Astrocyte (in vitro differentiated cells and primary cell): ENCODE results near the gene FN3K. TPM values are rescaled to one million over a fixed set of nuclear protein-coding genes. Genes with fewer than 3 reads are reported as not detected.
"Not testable (repeated sequence)": the region's sequence is repeated elsewhere in the genome, so short reads cannot be mapped to it uniquely, and the experiment has no call there.

ENCODE experiments used
- DNase-seq: peaks from one replicate; pipeline ENCODE4 v3.0.0-alpha.2; 2010; ENCODE audit warnings: low read depth
- FAIRE-seq: peaks from 2 replicates; lab custom pipeline; 2011; peaks lifted over from hg19 to GRCh38; lab: Jason Lieb, UNC
- H2AFZ ChIP-seq: 2 replicates; pipeline ENCODE4 v1.6.0; 2012; ENCODE audit warnings: low read depth, low read length, inconsistent platforms
- H3K27ac ChIP-seq: 2 replicates; pipeline ENCODE4 v1.5.1; 2011; ENCODE audit warnings: low read depth, low read length, inconsistent platforms
- H3K27me3 ChIP-seq: 2 replicates; pipeline ENCODE4 v1.6.0; 2011; ENCODE audit warnings: low read length, inconsistent platforms; ENCODE audit not compliant: insufficient read depth
- H3K36me3 ChIP-seq: 2 replicates; pipeline ENCODE4 v1.5.1; 2011; ENCODE audit warnings: low read length, inconsistent platforms; ENCODE audit not compliant: insufficient read depth
- H3K4me1 ChIP-seq: 2 replicates; pipeline ENCODE4 v1.5.1; 2011; ENCODE audit warnings: low read length, inconsistent platforms; ENCODE audit not compliant: insufficient read depth
- H3K4me2 ChIP-seq: 2 replicates; pipeline ENCODE4 v1.6.0; 2012; ENCODE audit warnings: low read length, inconsistent platforms
- H3K4me3 ChIP-seq: 2 replicates; pipeline ENCODE4 v1.5.1; 2011; ENCODE audit warnings: low read depth, mild to moderate bottlenecking, low read length, inconsistent platforms; ENCODE audit not compliant: insufficient read depth
- H3K79me2 ChIP-seq: 2 replicates; pipeline ENCODE4 v1.6.0; 2012; ENCODE audit warnings: mild to moderate bottlenecking, low read length, inconsistent platforms; ENCODE audit not compliant: insufficient read depth
- H3K9ac ChIP-seq: 2 replicates; pipeline ENCODE4 v1.6.0; 2012; ENCODE audit warnings: mild to moderate bottlenecking, low read length, inconsistent platforms
- H3K9me3 ChIP-seq: 2 replicates; pipeline ENCODE4 v1.5.1; 2012; ENCODE audit warnings: low read depth, mild to moderate bottlenecking, low read length, inconsistent platforms; ENCODE audit not compliant: insufficient read depth
- H4K20me1 ChIP-seq: 2 replicates; pipeline ENCODE4 v1.6.0; 2012; ENCODE audit warnings: low read length, inconsistent platforms; ENCODE audit not compliant: insufficient read depth
- H3K27ac Mint-ChIP-seq: one replicate; pipeline ENCODE4 v1.8.0; 2021; ENCODE audit warnings: mild to moderate bottlenecking, mixed read lengths; ENCODE audit not compliant: unreplicated experiment
- H3K27me3 Mint-ChIP-seq: one replicate; pipeline ENCODE4 v1.8.0; 2021; ENCODE audit warnings: low read depth, mixed read lengths; ENCODE audit not compliant: unreplicated experiment
- H3K36me3 Mint-ChIP-seq: one replicate; pipeline ENCODE4 v1.8.0; 2021; ENCODE audit warnings: low read depth, mixed read lengths; ENCODE audit not compliant: unreplicated experiment
- H3K4me1 Mint-ChIP-seq: one replicate; pipeline ENCODE4 v1.8.0; 2021; ENCODE audit warnings: low read depth, mixed read lengths; ENCODE audit not compliant: unreplicated experiment
- H3K4me3 Mint-ChIP-seq: one replicate; pipeline ENCODE4 v1.8.0; 2021; ENCODE audit warnings: mild to moderate bottlenecking, moderate library complexity, mixed read lengths; ENCODE audit not compliant: unreplicated experiment
- H3K9me3 Mint-ChIP-seq: one replicate; pipeline ENCODE4 v1.8.0; 2021; ENCODE audit warnings: mild to moderate bottlenecking, mixed read lengths; ENCODE audit not compliant: unreplicated experiment
- CTCF ChIP-seq: IDR thresholded peaks from 2 replicates; pipeline ENCODE4 v1.5.1; 2011; ENCODE audit warnings: low read depth, mild to moderate bottlenecking, inconsistent platforms, low read length, moderate library complexity; ENCODE audit not compliant: insufficient read depth
- EZH2 ChIP-seq: IDR thresholded peaks from 2 replicates; pipeline ENCODE4 v1.6.1; 2012; ENCODE audit warnings: mild to moderate bottlenecking, low read length, inconsistent platforms; ENCODE audit not compliant: insufficient read depth
- total RNA-seq: library from RNA; stranded (reverse); gene quantifications from 2 replicates; pipeline ENCODE4 v1.2.1, GENCODE V29; 2021

The FN3K gene
- total RNA-seq, 1 donor from 2014 or later: 4.1 TPM

- H3K36me3 Mint-ChIP-seq: peaks cover 9% of the 10 kb centered on the region
- no peak for FAIRE-seq
These were observed 41.0 kb downstream of the FN3K start for GRCh38 chr17:82776454-82776853.

GRCh38 chr17:82777778-82778375, 42.5 kb downstream of the FN3K start:
- FAIRE-seq, H3K27me3 Mint-ChIP-seq, H3K36me3 ChIP-seq, H2AFZ ChIP-seq, H3K4me3 Mint-ChIP-seq, H3K36me3 Mint-ChIP-seq, H3K27ac Mint-ChIP-seq, H3K79me2 ChIP-seq, H3K4me1 Mint-ChIP-seq, DNase-seq, H3K27ac ChIP-seq, H3K27me3 ChIP-seq, H3K4me3 ChIP-seq, H3K4me1 ChIP-seq, H3K9ac ChIP-seq, H3K9me3 ChIP-seq, H3K9me3 Mint-ChIP-seq, H3K4me2 ChIP-seq: not testable (repeated sequence)
- peaks cover 13% of the 10 kb centered on the region for H4K20me1 ChIP-seq

More at GRCh38 chr17:82776454-82776853, 41.0 kb downstream of the FN3K start:
- peaks cover 11% of the 10 kb centered on the region for H4K20me1 ChIP-seq
- no peak overlapping the region for H3K4me2 ChIP-seq
- no peak overlapping the region for H3K27ac ChIP-seq
- no peaks in the 10 kb centered on the region for H3K9me3 ChIP-seq
- H3K4me1 ChIP-seq: no peaks in the 10 kb centered on the region
- peaks cover 3% of the 10 kb centered on the region for H3K36me3 ChIP-seq
- H3K27me3 ChIP-seq: no peaks in the 10 kb centered on the region
- H3K79me2 ChIP-seq: no peaks in the 10 kb centered on the region
- H3K27ac Mint-ChIP-seq: no peak overlapping the region
- DNase-seq: no peak
- H3K27me3 Mint-ChIP-seq: no peaks in the 10 kb centered on the region
- no peak overlapping the region for H3K4me3 Mint-ChIP-seq
- H2AFZ ChIP-seq: no peak overlapping the region
- peaks cover 3% of the 10 kb centered on the region for H3K9me3 Mint-ChIP-seq
- no peak overlapping the region for H3K4me3 ChIP-seq
- TF ChIP-seq CTCF: no peak
- H3K9ac ChIP-seq: no peak overlapping the region
- H3K4me1 Mint-ChIP-seq: peaks cover 4% of the 10 kb centered on the region

- DNase-seq: no peak
- H4K20me1 ChIP-seq: peaks cover 13% of the 10 kb centered on the region
- peaks cover 3% of the 10 kb centered on the region for H3K36me3 ChIP-seq
- H3K4me1 Mint-ChIP-seq: no peaks in the 10 kb centered on the region
- TF ChIP-seq CTCF (no peak), EZH2 (no peak)
- no peak for FAIRE-seq
- H3K9ac ChIP-seq: no peak overlapping the region
- H3K79me2 ChIP-seq: no peaks in the 10 kb centered on the region
- no peak overlapping the region for H3K27ac Mint-ChIP-seq
- no peaks in the 10 kb centered on the region for H3K27me3 ChIP-seq
- H2AFZ ChIP-seq: no peak overlapping the region
- H3K36me3 Mint-ChIP-seq: peaks cover 11% of the 10 kb centered on the region
- H3K4me3 Mint-ChIP-seq: no peak overlapping the region
- H3K4me3 ChIP-seq: no peak overlapping the region
- H3K9me3 ChIP-seq: no peaks in the 10 kb centered on the region
- no peak overlapping the region for H3K27ac ChIP-seq
- H3K4me1 ChIP-seq: no peaks in the 10 kb centered on the region
- peaks cover 3% of the 10 kb centered on the region for H3K9me3 Mint-ChIP-seq
- no peaks in the 10 kb centered on the region for H3K27me3 Mint-ChIP-seq
- no peak overlapping the region for H3K4me2 ChIP-seq
These were observed 44.1 kb downstream of the FN3K start for GRCh38 chr17:82779541-82779940.
